ENCODE measurements around the gene PCDHGA6. TPM values are rescaled to one million over a fixed set of nuclear protein-coding genes. Genes with fewer than 3 reads are reported as not detected.

The PCDHGA6 gene
- total RNA-seq, 1 experiment from 2014 or later: 0.07 TPM

DNA sequence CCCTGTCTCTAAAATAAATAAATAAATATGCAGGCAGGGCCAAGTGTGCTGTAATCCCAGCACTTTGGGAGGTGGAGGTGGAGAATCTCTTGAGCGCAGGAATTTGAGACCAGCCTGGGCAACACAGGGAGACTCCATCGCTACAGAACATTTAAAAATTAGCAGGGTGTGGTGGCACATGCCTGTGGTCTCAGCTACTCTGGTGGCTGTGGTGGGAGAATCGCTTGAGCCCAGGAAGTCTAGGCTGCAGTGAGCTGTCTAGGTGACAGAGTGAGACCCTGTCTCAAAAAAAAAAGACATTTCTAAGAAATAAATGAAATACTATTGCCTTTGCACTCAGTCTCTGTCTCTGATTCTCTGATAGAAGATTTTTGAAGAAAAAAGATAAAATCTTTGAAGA lies 37.9 kb downstream of the PCDHGA6 start:
- Histone ChIP-seq H3K79me2 (ENCODE audit: insufficient read depth, low read length) (no peaks in the 10 kb centered on the region), H3K27me3 (ENCODE audit: insufficient read depth, low read length) (no peaks in the 10 kb centered on the region), H2AFZ (ENCODE audit: low read depth, low read length, poor library complexity, severe bottlenecking) (no peak overlapping the region), H3K27ac (ENCODE audit: low read depth, low read length) (no peak overlapping the region), H4K20me1 (ENCODE audit: insufficient read depth) (no peaks in the 10 kb centered on the region), H3K9me3 (ENCODE audit: control insufficient read depth in 1 of 2, insufficient read depth in 1 of 2, low read depth in 1 of 2, low read length in 2 of 2) (no peaks in the 10 kb centered on the region; a peak in 1 of 4 replicates), H3K4me3 (replicated peaks in 1 of 2; ENCODE audit: low read depth in 1 of 2, low read length in 2 of 2) (no peak overlapping the region), H3K4me2 (ENCODE audit: low read length) (no peak overlapping the region), H3K9me2 (ENCODE audit: insufficient read depth) (no peaks in the 10 kb centered on the region), H3K9ac (ENCODE audit: low read length) (no peak overlapping the region), H3K4me1 (ENCODE audit: control insufficient read depth in 1 of 2, insufficient read depth in 2 of 2, low read length in 2 of 2) (peaks cover 2 to 5% of the 10 kb centered on the region in 2 experiments; a peak in 1 of 4 replicates), H3K36me3 (ENCODE audit: control insufficient read depth in 1 of 2, insufficient read depth in 2 of 2, low read length in 2 of 2) (no peaks in the 10 kb centered on the region)
- ATAC-seq: no peak
- CTCF ChIA-PET: interaction anchor here (3.4 kb wide), 1 partner anchor 152 kb away, joined by 73 read pairs; no protein-coding TSS in a partner anchor
- no peak for DNase-seq (ENCODE audit: low read depth, low spot score)
- POLR2A ChIA-PET: no interaction called here
- no peak for TF ChIP-seq EZH2phosphoT487 (IDR thresholded peaks at IDR 0.05; ENCODE audit: borderline replicate concordance)
- no peak for TF ChIP-seq EZH2 (IDR thresholded peaks at IDR 0.05)
- no peak for TF ChIP-seq JUND (IDR thresholded peaks at IDR 0.05)
- no peak for TF ChIP-seq POLR2A (IDR thresholded peaks at IDR 0.05; ENCODE audit: borderline replicate concordance, extremely low read depth, insufficient read depth, insufficient read length)
- no peak for TF ChIP-seq FOSL1 (IDR thresholded peaks at IDR 0.05; ENCODE audit: low read depth)
- TF ChIP-seq ZNF274 (IDR thresholded peaks at IDR 0.05; ENCODE audit: low read depth, low read length): no peak
- no peak for TF ChIP-seq YY1 (IDR thresholded peaks at IDR 0.05; ENCODE audit: extremely low read depth, insufficient replicate concordance, low read depth, low read length)
- TF ChIP-seq CBX3 (IDR thresholded peaks at IDR 0.05; ENCODE audit: low read depth): no peak
- no peak for TF ChIP-seq RAD21 (IDR thresholded peaks at IDR 0.05; ENCODE audit: low read depth)
- TF ChIP-seq, protein P1, sequence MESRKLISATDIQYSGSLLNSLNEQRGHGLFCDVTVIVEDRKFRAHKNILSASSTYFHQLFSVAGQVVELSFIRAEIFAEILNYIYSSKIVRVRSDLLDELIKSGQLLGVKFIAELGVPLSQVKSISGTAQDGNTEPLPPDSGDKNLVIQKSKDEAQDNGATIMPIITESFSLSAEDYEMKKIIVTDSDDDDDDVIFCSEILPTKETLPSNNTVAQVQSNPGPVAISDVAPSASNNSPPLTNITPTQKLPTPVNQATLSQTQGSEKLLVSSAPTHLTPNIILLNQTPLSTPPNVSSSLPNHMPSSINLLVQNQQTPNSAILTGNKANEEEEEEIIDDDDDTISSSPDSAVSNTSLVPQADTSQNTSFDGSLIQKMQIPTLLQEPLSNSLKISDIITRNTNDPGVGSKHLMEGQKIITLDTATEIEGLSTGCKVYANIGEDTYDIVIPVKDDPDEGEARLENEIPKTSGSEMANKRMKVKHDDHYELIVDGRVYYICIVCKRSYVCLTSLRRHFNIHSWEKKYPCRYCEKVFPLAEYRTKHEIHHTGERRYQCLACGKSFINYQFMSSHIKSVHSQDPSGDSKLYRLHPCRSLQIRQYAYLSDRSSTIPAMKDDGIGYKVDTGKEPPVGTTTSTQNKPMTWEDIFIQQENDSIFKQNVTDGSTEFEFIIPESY (IDR thresholded peaks at IDR 0.05; ENCODE audit: extremely low read depth, insufficient replicate concordance, low read length): no peak
- TF ChIP-seq CEBPB (IDR thresholded peaks at IDR 0.05; ENCODE audit: low read depth): no peak
- no peak for TF ChIP-seq ZFX (IDR thresholded peaks at IDR 0.05)
- TF ChIP-seq, protein P2, sequence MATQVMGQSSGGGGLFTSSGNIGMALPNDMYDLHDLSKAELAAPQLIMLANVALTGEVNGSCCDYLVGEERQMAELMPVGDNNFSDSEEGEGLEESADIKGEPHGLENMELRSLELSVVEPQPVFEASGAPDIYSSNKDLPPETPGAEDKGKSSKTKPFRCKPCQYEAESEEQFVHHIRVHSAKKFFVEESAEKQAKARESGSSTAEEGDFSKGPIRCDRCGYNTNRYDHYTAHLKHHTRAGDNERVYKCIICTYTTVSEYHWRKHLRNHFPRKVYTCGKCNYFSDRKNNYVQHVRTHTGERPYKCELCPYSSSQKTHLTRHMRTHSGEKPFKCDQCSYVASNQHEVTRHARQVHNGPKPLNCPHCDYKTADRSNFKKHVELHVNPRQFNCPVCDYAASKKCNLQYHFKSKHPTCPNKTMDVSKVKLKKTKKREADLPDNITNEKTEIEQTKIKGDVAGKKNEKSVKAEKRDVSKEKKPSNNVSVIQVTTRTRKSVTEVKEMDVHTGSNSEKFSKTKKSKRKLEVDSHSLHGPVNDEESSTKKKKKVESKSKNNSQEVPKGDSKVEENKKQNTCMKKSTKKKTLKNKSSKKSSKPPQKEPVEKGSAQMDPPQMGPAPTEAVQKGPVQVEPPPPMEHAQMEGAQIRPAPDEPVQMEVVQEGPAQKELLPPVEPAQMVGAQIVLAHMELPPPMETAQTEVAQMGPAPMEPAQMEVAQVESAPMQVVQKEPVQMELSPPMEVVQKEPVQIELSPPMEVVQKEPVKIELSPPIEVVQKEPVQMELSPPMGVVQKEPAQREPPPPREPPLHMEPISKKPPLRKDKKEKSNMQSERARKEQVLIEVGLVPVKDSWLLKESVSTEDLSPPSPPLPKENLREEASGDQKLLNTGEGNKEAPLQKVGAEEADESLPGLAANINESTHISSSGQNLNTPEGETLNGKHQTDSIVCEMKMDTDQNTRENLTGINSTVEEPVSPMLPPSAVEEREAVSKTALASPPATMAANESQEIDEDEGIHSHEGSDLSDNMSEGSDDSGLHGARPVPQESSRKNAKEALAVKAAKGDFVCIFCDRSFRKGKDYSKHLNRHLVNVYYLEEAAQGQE (IDR thresholded peaks at IDR 0.05; ENCODE audit: low read depth): no peak
- TF ChIP-seq, protein P3, sequence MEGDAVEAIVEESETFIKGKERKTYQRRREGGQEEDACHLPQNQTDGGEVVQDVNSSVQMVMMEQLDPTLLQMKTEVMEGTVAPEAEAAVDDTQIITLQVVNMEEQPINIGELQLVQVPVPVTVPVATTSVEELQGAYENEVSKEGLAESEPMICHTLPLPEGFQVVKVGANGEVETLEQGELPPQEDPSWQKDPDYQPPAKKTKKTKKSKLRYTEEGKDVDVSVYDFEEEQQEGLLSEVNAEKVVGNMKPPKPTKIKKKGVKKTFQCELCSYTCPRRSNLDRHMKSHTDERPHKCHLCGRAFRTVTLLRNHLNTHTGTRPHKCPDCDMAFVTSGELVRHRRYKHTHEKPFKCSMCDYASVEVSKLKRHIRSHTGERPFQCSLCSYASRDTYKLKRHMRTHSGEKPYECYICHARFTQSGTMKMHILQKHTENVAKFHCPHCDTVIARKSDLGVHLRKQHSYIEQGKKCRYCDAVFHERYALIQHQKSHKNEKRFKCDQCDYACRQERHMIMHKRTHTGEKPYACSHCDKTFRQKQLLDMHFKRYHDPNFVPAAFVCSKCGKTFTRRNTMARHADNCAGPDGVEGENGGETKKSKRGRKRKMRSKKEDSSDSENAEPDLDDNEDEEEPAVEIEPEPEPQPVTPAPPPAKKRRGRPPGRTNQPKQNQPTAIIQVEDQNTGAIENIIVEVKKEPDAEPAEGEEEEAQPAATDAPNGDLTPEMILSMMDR (IDR thresholded peaks at IDR 0.05 in 2 of 3, conservative IDR thresholded peaks at IDR 0.05 in 1 of 3; ENCODE audit: borderline replicate concordance in 1 of 3, insufficient read depth in 1 of 3, low read depth in 2 of 3, low read length in 2 of 3): no peak
- no TSS peak for BruUV-seq (replicated peaks)
- intact Hi-C loops (cut with micrococcal nuclease): no loop called here
- RAD21 ChIA-PET (ENCODE audit: low non-redundant PET in 1 of 2, low total read pairs in 2 of 2, uncharacterized antibody in 2 of 2, unreplicated experiment in 2 of 2): no interaction called here
